GM12878 (cell line): ENCODE measurements around the gene SLITRK3. TPM values are rescaled to one million over a fixed set of nuclear protein-coding genes. Genes with fewer than 3 reads are reported as not detected.

ENCODE experiments used
- ATAC-seq: fragments of 200-7000 bp; cut with Tn5 transposase; 3 replicates; pipeline ENCODE4 v1.9.1; 2020; ENCODE audit warnings: mild to moderate bottlenecking, moderate library complexity
- BruUV-seq: library from RNA; stranded (reverse); fragments of 400-500 nt; replicated peaks from 2 replicates; lab custom pipeline; 2021; lab: Mats Ljungman, UMichigan
- CTCF ChIA-PET: fragments of 300-600 bp; sonication (Branson Sonifier 250); formaldehyde crosslinking; extraction: SDS; loops from one replicate; lab custom pipeline; 2021; ENCODE audit warnings: inconsistent platforms; lab: Yijun Ruan, JAX
- POLR2A ChIA-PET: fragments of 350-600 bp; formaldehyde crosslinking; extraction: SDS; loops from one replicate; lab custom pipeline; 2021; ENCODE audit warnings: inconsistent platforms; lab: Charles Lee
- RAD21 ChIA-PET: fragments of 300-600 bp; sonication (Branson Sonifier 250); formaldehyde crosslinking; loops from one replicate; lab custom pipeline; 2023; ENCODE audit warnings: antibody characterized with exemption; ENCODE audit not compliant: unreplicated experiment; lab: Charles Lee
- SMC1A ChIA-PET: fragments of 300-600 bp; sonication (Branson Sonifier 250); formaldehyde crosslinking; loops from one replicate; lab custom pipeline; 2023; ENCODE audit not compliant: unreplicated experiment, uncharacterized antibody; lab: Charles Lee
- DNase-seq: peaks from one replicate; pipeline ENCODE4 v3.0.0-alpha.2; 2011; ENCODE audit warnings: low read depth, low spot score
- FAIRE-seq: peaks from 3 replicates; lab custom pipeline; 2011; peaks lifted over from hg19 to GRCh38; lab: Jason Lieb, UNC
- H2AFZ ChIP-seq: 2 replicates; pipeline ENCODE4 v1.6.0; 2011; ENCODE audit warnings: low read depth, low read length, control low read depth; ENCODE audit not compliant: control insufficient read depth
- H3K27ac ChIP-seq: 2 replicates; pipeline ENCODE4 v1.5.1; 2011; ENCODE audit warnings: control low read depth; ENCODE audit not compliant: control insufficient read depth, insufficient read depth
- H3K27me3 ChIP-seq, 2 experiments: replicated peaks in 1 of 2; 2 replicates each; pipeline versions ENCODE4 v1.6.0 to v1.6.1; 2011; ENCODE audit warnings: low read length in 1 of 2; ENCODE audit not compliant: control insufficient read depth in 2 of 2, insufficient read depth in 2 of 2
- H3K36me3 ChIP-seq, 2 experiments: 2 replicates each; pipeline ENCODE4 v1.5.1; 2011; ENCODE audit warnings: low read length in 1 of 2; ENCODE audit not compliant: control insufficient read depth in 2 of 2, insufficient read depth in 2 of 2
- H3K4me1 ChIP-seq: 2 replicates; pipeline ENCODE4 v1.6.1; 2011; ENCODE audit warnings: mild to moderate bottlenecking, low read length, moderate library complexity, mixed read lengths; ENCODE audit not compliant: control insufficient read depth, insufficient read depth
- H3K4me2 ChIP-seq: 2 replicates; pipeline ENCODE4 v1.6.0; 2011; ENCODE audit warnings: control low read depth; ENCODE audit not compliant: control insufficient read depth, insufficient read depth
- H3K4me3 ChIP-seq: fragments of 200-600 bp; sonication (generic); 2 replicates; pipeline ENCODE4 v1.5.1; 2016
- H3K79me2 ChIP-seq: 2 replicates; pipeline ENCODE4 v1.6.0; 2011; ENCODE audit warnings: low read length; ENCODE audit not compliant: control insufficient read depth, insufficient read depth
- H3K9ac ChIP-seq: 2 replicates; pipeline ENCODE4 v1.8.0; 2011; ENCODE audit warnings: low read length, control low read depth, mixed read lengths; ENCODE audit not compliant: control insufficient read depth, insufficient read depth
- H3K9me3 ChIP-seq: replicated peaks from 3 replicates; pipeline ENCODE4 v1.5.1; 2011; ENCODE audit warnings: mild to moderate bottlenecking, low read length; ENCODE audit not compliant: control insufficient read depth, insufficient read depth
- H4K20me1 ChIP-seq: 2 replicates; pipeline ENCODE4 v1.6.0; 2011; ENCODE audit not compliant: control insufficient read depth, insufficient read depth
- BACH1 ChIP-seq: fragments of 450-650 bp; IDR thresholded peaks from 2 replicates; pipeline ENCODE4 v1.6.1; 2017; ENCODE audit warnings: mild to moderate bottlenecking, borderline replicate concordance
- MAX ChIP-seq: IDR thresholded peaks from 2 replicates; pipeline ENCODE4 v1.6.1; 2012; ENCODE audit warnings: low read depth, low read length, improper control_type of control experiment
- PAX5 ChIP-seq: IDR thresholded peaks from 2 replicates; pipeline ENCODE4 v1.6.1; 2011; ENCODE audit warnings: low read depth, low read length, borderline replicate concordance
- PBX3 ChIP-seq: IDR thresholded peaks from 2 replicates; pipeline ENCODE4 v1.6.1; 2011; ENCODE audit warnings: mild to moderate bottlenecking, low read depth, low read length, moderate library complexity; ENCODE audit not compliant: insufficient replicate concordance
- SMAD1 ChIP-seq: fragments of 450-650 bp; IDR thresholded peaks from 2 replicates; pipeline ENCODE4 v1.6.1; 2018; ENCODE audit warnings: mild to moderate bottlenecking, low read depth; ENCODE audit not compliant: partially characterized antibody
- YY1 ChIP-seq: IDR thresholded peaks from 2 replicates; pipeline ENCODE4 v1.6.1; 2011; ENCODE audit warnings: low read depth, mild to moderate bottlenecking, low read length
- ZBED1 ChIP-seq: IDR thresholded peaks from 2 replicates; pipeline ENCODE4 v1.6.1; 2016; ENCODE audit warnings: borderline replicate concordance
- ZZZ3 ChIP-seq: IDR thresholded peaks from 2 replicates; pipeline ENCODE4 v1.6.1; 2011; ENCODE audit warnings: low read depth; ENCODE audit not compliant: control insufficient read depth, insufficient read length
- WGBS: methylation state at CpG from one replicate; pipeline ENCODE4 v1.1.6; 2016; ENCODE audit warnings: low lambda C conversion rate; ENCODE audit not compliant: insufficient replicate concordance, insufficient coverage; ENCODE audit errors: missing lambda C conversion rate; 5-methylcytosine and 5-hydroxymethylcytosine counted together
- in situ Hi-C: fragments of 300-500 bp; cut with MboI; formaldehyde crosslinking; loops from 9 replicates; pipeline ENCODE4 v1.14.3; 2018; ENCODE audit warnings: mixed read lengths
- intact Hi-C: fragments of 100-400 bp; cut with micrococcal nuclease; formaldehyde crosslinking; loops from one replicate; pipeline ENCODE4 v1.14.2; 2022; ENCODE audit not compliant: unreplicated experiment
- polyA plus RNA-seq, 11 experiments: library from polyadenylated mRNA; depleted of rRNA in 4 of 11; unstranded in 6 of 11; stranded (reverse) in 5 of 11; fragments of >200 nt; fragmentation: Nextera tagmentation in 4 of 11; fragmentation: Illumina TruSeq in 1 of 11; extraction: Ambion mirVana in 4 of 11; extraction: Trizol in 1 of 11; gene quantifications; 1 replicate in 1 of 11; 2 replicates in 10 of 11; pipeline versions ENCODE4 v1.2.1 to v1.2.3, GENCODE V29; 2011 to 2016; ENCODE audit warnings: inconsistent platforms in 2 of 11, missing spikeins in 2 of 11, low read depth in 1 of 11
- total RNA-seq, 4 experiments: library from RNA; depleted of rRNA in 3 of 4; stranded (reverse); fragments of >200 nt in 3 of 4; fragmentation: Illumina TruSeq in 1 of 4; extraction: Trizol in 1 of 4; gene quantifications; 2 replicates each; pipeline versions ENCODE4 v1.2.1 to v1.2.3, GENCODE V29; 2013 to 2021

SLITRK3 gene
- total and polyA plus RNA-seq, 10 of the 15 experiments (the other 5 are each of a cell fraction or from before 2014, with no cell fraction given) = 0.03 TPM; not detected in 9

GRCh38 chr3:165197481-165197800, 1.3 kb upstream of the SLITRK3 start (continued):
- TF ChIP-seq PAX5 = no peak
- no peak for TF ChIP-seq MAX
- TF ChIP-seq PBX3 = no peak
- no peak for TF ChIP-seq SMAD1
- no peak for TF ChIP-seq ZBED1
- TF ChIP-seq YY1 = no peak

- ChIA-PET POLR2A (no interaction called here), RAD21 (no interaction called here), CTCF (no interaction called here), SMC1A (interaction anchor here (0.6 kb wide), 1 partner anchor 315 kb away, joined by 3 read pairs; no protein-coding TSS in a partner anchor)
- no peak for ATAC-seq
- in situ Hi-C loops = no loop called here
- no peaks in the 10 kb centered on the region for H3K9me3 ChIP-seq
- BruUV-seq = no TSS peak
- peaks cover 7 to 11% of the 10 kb centered on the region in 2 experiments for H3K27me3 ChIP-seq
- intact Hi-C loops = no loop called here
- TF ChIP-seq ZZZ3 = peak; percentile 66
- no peak for TF ChIP-seq BACH1
- no peak for DNase-seq
- no peak overlapping the region for H3K9ac ChIP-seq
- H3K4me2 ChIP-seq = peak overlapping the region; percentile 3; the same call in 1 of the 2 replicates
- FAIRE-seq = no peak
- H3K79me2 ChIP-seq = no peaks in the 10 kb centered on the region
- H3K4me3 ChIP-seq = no peak overlapping the region
- no peak overlapping the region for H3K27ac ChIP-seq
- no peaks in the 10 kb centered on the region for H4K20me1 ChIP-seq
- no peaks in the 10 kb centered on the region for H3K4me1 ChIP-seq
- no peak overlapping the region for H2AFZ ChIP-seq
- 52% methylated on average over 34 of the region's 50 CpGs for WGBS
- no peaks in the 10 kb centered on the region for H3K36me3 ChIP-seq
Observed at GRCh38 chr3:165196577-165197480, 645 bp upstream of the SLITRK3 start.
